ENCODE measurements around the gene MLPH. TPM values are rescaled to one million over a fixed set of nuclear protein-coding genes. Genes with fewer than 3 reads are reported as not detected.

MLPH gene
- total RNA-seq, 1 donor, result 0.54 TPM

- no peak for DNase-seq (ENCODE audit: low read depth in 2 of 3, low spot score in 2 of 3)
Observed at GRCh38 chr2:237496428-237496827, 9.4 kb downstream of the MLPH start.

GRCh38 chr2:237497009-237497837 lies 10.2 kb downstream of the MLPH start:
- DNase-seq (ENCODE audit: low read depth in 2 of 3, low spot score in 2 of 3), result no peak

DNA sequence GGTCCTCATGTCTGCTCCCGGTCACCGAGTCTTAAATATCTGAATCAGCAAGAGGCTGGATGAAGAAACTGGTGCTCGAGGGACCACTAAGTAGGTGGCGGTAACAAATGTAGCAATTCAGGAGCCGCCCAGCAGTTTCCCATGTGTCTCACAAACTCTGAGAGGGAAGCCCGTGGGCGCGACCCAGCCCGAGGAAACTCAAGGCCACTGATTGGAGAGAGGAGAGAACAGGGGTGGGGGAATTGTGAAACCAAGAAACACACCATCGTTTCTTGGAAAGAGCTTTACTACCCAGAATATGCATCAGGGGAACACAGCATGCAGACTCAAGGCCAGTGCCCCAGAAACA lies 10.8 kb downstream of the MLPH start:
- DNase-seq (ENCODE audit: low read depth in 2 of 3, low spot score in 2 of 3), result no peak

- DNase-seq (ENCODE audit: low read depth in 2 of 3, low spot score in 2 of 3), result no peak
Observed at GRCh38 chr2:237498341-237498740, 11.3 kb downstream of the MLPH start.

- peak in 2 of 3 donors; percentile 33 to 35 for DNase-seq (ENCODE audit: low read depth in 2 of 3, low spot score in 2 of 3)
Observed at GRCh38 chr2:237500681-237501424, 13.8 kb downstream of the MLPH start.

GRCh38 chr2:237501892-237502513 lies 15.0 kb downstream of the MLPH start:
- no peak for DNase-seq (ENCODE audit: low read depth in 2 of 3, low spot score in 2 of 3)

GRCh38 chr2:237503201-237503600 lies 16.1 kb downstream of the MLPH start:
- DNase-seq (ENCODE audit: low read depth in 2 of 3, low spot score in 2 of 3), result no peak

- no peak for DNase-seq (ENCODE audit: low read depth in 2 of 3, low spot score in 2 of 3)
Observed at GRCh38 chr2:237505188-237505939, 18.3 kb downstream of the MLPH start.

- no peak for DNase-seq (ENCODE audit: low read depth in 2 of 3, low spot score in 2 of 3)
Observed at GRCh38 chr2:237507512-237507911, 20.5 kb downstream of the MLPH start.

DNA sequence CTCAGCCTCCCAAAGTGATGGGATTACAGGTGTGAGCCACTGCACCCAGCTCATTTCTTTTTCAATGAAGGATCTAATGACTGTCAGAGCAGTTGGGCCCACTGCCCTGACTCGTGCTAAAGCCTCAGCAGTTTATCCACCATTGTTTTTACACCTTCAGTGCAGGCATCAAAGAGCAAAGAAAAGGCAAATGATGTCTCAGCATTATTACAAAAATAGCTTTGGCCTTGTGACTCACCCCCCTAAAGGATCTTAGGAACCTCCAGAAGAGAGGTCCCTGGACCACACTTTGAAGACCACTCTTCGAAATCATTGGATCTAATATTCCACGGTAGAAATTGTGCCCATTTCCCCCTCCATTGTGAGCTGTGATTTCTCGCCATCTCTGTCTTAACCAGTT lies 21.3 kb downstream of the MLPH start:
- DNase-seq (ENCODE audit: low read depth in 2 of 3, low spot score in 2 of 3), result no peak

- no peak for DNase-seq (ENCODE audit: low read depth in 2 of 3, low spot score in 2 of 3)
Observed at GRCh38 chr2:237509151-237509550, 22.1 kb downstream of the MLPH start.

- DNase-seq (ENCODE audit: low read depth in 2 of 3, low spot score in 2 of 3), result no peak
Observed at GRCh38 chr2:237509905-237510304, 22.9 kb downstream of the MLPH start.

- no peak for DNase-seq (ENCODE audit: low read depth in 2 of 3, low spot score in 2 of 3)
Observed at GRCh38 chr2:237510502-237511217, 23.6 kb downstream of the MLPH start.

GRCh38 chr2:237511433-237511832 lies 24.4 kb downstream of the MLPH start:
- DNase-seq (ENCODE audit: low read depth in 2 of 3, low spot score in 2 of 3), result no peak

GRCh38 chr2:237511885-237512405 lies 24.9 kb downstream of the MLPH start:
- DNase-seq (ENCODE audit: low read depth in 2 of 3, low spot score in 2 of 3), result no peak

GRCh38 chr2:237512774-237513466 lies 25.9 kb downstream of the MLPH start:
- DNase-seq (ENCODE audit: low read depth in 2 of 3, low spot score in 2 of 3), result peak; percentile 50 to 92 (median 88)

DNA sequence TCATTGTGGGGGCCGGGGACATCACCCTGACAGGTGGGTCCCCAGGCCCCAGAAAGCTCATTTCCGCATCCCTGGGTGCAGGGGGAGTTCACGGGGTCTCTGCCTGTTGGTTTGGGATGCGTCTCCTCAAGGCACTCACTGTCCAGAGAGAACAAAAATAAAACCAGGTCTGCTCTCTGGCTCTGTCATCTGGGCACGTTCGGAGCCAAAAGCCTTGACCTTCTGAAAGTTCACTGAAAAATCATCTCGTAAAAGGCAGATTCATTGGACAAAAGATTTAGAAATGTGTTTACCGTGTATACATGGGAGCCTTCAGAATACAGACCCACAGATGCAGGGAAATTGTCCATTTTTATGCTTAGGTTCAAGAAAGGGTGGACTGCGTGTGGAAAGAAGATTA lies 26.6 kb downstream of the MLPH start:
- no peak for DNase-seq (ENCODE audit: low read depth in 2 of 3, low spot score in 2 of 3)

GRCh38 chr2:237514474-237515130 lies 27.6 kb downstream of the MLPH start:
- DNase-seq (ENCODE audit: low read depth in 2 of 3, low spot score in 2 of 3), result no peak

GRCh38 chr2:237515166-237515565 lies 28.1 kb downstream of the MLPH start:
- no peak for DNase-seq (ENCODE audit: low read depth in 2 of 3, low spot score in 2 of 3)

All from hematopoietic multipotent progenitor cell (in vitro differentiated cells).